DMS79 treated with DMSO at 0.1 percent for 48 hours (cell line): ENCODE data around the gene KEAP1.

Experiments
- DNase-seq: peaks from one replicate; lab custom pipeline; 2025; lab: John Stamatoyannopoulos, UW

KEAP1 gene

GRCh38 chr19:10523135-10523636 lies 20.0 kb upstream of the KEAP1 start:
- DNase-seq = no peak

GRCh38 chr19:10521461-10522171 lies 18.5 kb upstream of the KEAP1 start:
- DNase-seq = no peak

DNA sequence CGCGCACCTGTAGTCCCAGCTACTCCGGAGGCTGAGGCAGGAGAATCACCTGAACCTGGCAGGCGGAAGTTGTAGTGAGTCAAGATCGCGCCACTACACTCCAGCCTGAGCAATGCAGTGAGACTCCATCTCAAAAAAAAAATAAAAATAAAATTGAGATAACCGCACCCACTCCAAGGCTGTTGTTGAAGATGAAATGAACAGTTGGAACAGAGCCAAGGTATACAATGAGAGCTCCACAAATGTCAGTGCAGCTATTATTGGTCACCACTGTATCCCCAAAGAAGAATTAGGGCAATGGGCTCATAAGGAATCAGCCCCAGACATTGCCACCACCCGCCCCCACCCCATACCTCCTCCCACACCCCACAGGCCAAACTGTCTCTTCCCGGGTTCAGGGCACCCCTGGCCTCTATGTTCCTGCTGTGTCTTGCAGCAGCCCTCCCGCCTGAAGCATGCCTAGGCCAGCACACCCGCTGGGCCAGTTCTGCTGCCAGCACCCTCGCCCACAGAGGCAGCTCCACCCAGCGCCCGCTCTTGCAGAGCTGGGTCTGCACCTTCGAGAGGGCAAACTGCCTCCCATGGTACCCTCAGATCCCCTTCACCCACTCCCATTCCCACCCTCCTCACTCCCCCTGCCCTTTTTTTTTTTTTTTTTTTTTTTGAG lies 17.6 kb upstream of the KEAP1 start:
- no peak for DNase-seq

DNA sequence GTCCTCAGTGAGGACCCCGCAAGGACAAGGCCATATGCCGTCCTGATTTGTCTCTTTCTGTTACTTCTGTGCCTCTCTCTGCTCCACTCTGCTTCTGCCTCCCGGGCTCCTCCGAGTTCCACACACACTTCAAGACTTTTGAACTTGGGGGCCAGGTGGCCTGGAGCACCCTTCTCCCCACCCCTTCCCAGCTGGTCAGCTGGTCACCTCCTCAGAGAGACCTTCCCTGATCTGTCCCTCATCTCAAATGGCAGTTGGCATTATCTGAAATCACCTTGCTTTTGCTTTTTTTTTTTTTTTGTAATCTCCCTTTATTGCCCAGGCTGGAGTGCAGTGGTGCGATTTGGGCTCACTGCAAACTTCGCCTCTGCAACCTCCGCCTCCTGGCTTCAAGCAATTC lies 16.3 kb upstream of the KEAP1 start:
- no peak for DNase-seq

- no peak for DNase-seq
Measured at GRCh38 chr19:10518444-10519361, 15.5 kb upstream of the KEAP1 start.

DNA sequence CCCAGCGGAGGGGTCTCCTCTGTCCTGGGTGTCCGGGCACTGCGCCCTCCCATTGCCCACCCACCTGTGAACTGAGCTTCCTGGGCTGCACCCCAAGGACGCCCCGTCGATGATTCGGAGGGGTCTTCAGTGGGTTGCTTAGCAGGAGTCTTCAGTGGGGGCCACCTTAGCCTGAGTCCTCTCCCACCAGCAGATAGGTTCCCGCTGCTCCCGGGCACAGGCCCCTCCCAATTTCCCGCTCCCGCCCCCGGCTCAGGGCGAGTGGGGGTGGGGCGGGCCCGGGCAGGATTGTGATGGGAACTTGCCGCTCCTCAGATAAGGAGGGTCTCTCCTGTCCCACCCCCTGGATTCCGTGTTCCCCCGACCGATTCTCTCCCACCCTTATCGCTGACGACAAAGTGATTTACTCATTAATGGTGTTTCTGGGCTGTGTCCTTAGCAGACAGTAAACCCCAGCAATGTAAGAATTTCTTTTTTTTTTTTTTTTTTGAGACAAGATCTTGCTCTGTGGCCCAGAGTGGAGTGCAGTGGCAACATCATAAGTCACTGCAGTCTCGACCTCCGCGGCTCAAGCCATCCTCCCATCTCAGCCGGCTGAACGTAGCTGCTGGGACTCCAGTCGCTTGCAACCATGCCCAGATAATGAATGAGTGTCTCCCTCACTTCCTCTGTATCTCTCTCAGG lies 14.7 kb upstream of the KEAP1 start:
- DNase-seq = peak; percentile 41

DNA sequence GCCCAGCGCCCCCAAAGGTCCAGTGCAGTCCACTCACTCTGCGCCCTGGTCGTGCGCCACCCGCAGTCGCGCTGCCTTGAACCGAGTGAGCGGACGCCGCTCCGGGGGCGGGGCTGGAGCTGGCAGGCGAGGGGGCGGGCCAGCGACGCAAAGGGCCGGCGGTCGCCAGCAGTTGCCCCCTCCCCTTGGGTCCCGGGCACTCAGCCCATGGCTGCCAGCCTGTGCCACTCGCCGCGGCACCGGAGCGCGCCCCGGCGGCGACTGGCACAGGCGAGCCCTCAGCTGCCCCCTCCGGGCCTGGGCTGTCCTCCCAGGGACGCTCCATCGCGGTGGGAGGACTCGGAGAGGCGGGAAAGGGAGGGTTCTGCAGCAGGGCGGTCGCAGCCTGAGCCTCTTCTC lies 14.2 kb upstream of the KEAP1 start, which contains the start of gene S1PR5:
Gene S1PR5, minus strand, starts transcription at position 87 of the 399 bp plus-strand sequence. CDS start 2,436 bp downstream, outside the sequence.
- peak; percentile 38 for DNase-seq

GRCh38 chr19:10516671-10517286 lies 13.6 kb upstream of the KEAP1 start:
- DNase-seq = no peak

GRCh38 chr19:10516064-10516385 lies 12.9 kb upstream of the KEAP1 start:
- no peak for DNase-seq

DNA sequence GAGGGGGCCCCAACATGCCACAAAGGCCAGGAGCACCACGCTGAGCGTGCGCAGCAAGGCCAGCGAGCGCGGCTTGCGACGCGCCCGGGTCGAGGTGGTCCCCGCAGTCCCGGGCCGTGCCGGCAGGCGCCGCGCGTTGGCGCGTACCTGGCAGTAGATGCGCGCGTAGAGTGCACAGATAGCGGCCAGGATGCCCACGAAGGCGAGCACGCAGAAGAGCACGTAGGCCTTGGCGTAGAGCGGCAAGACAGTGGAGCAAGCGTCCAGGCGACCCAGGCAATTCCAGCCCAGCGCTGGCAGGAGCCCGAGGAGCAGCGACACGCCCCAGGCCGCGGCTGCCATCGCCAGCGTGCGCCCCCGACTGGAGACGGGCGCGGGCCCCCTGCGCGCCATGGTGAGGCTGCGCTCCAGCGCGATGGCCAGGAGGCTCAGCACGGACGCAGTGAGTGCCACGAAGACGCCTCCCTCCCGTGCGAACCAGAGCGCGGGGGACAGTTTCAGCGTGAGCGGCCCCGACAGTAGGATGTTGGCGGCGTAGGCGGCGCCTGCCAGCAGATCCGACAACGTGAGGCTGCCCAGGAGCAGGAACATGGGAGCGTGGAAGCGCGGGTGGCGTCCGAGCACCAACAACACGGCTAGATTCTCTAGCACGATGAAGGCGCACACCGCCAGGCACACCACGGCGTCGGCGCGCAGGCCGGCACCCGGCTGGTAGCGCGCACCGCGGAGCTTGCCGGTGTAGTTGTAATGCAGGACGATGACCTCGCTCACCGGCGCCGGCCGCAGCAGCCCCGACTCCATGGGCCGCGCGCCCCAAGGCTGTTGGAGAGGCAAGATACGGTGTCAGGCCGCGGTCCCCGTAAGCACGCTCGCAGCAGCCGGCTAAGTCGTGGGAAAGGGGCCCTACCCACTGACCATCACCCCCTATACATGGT lies 11.3 kb upstream of the KEAP1 start:
- no peak for DNase-seq

- DNase-seq = no peak
Measured at GRCh38 chr19:10513223-10513622, 10.1 kb upstream of the KEAP1 start.

DNA sequence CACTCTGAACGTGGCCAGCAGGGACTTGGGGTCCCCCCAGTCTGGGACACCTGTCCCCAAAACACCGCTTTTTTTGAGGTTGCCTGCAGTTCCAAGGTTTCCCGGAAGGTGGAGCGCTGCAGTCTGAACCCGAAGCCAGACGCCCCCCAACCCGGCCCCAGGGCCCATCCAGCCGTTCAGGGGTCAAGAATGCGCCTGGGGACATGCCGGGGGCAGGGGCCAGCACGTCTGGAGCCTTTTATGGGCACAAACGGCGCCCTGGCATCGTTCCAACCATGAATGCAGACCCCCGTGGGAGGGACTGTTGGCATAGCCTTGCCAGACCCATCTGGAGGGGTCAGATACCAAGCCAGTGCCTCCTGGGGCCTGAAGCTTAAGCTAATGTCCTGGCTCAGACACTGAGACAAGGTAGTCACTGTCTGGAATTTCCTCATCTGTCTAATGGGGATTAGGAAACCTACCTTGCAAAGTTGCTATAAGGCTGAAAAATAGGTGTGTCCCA lies 7.2 kb upstream of the KEAP1 start:
- no peak for DNase-seq

DNA sequence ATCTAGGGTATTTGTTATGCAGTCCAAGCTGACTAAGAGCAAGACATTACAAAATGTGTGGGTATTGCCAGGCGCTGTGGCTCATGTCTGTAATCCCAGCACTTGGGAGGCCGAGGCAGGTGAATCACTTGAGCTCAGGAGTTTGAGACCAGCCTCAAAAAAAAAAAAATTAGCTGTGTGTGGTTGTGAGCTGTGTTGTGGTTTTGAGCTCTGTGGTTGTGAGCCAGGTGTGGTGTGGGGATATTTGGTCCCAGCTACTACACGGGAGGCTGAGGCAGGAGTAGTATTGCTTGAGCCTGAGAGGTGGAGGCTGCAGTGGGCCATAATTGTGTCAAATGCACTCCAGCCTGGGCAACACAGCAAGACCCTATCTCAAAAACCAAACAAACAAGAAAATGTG lies 5.6 kb upstream of the KEAP1 start:
- DNase-seq = no peak

- no peak for DNase-seq
Measured at GRCh38 chr19:10508036-10508435, 4.9 kb upstream of the KEAP1 start.

DNA sequence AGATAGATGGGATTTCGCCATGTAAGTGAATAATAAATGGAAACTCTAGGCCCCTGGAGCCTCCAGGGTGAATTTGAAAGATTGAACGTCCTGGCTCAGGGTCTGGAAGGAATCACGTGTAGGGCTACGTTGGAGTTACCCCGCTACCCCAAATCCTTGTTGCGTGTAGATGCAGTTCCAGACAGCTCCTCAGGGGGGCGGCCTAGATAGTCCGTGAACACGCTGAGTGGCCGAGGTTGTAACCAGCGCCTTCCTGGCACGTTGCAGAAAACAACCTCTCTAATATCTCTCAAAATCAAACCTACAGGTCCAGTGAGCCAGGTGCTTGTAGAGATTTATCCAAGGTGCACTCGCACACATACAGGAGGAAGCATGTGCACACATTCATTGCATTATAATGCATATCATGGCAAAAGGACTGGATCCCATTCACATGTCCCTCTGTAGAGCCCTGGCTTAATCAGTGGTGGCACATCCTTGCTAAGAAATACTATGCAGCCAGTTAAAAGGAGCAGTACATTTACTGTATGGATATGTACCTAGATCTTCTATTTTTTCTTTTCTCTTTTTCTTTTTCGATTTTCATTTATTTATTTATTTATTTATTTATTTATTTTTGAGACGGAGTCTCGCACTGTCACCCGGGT lies 2.5 kb upstream of the KEAP1 start:
- no peak for DNase-seq

- DNase-seq = peak; percentile 90
Measured at GRCh38 chr19:10502524-10503001, 593 bp downstream of the KEAP1 start.

- DNase-seq = peak; percentile 88
Measured at GRCh38 chr19:10501971-10502523, 1.1 kb downstream of the KEAP1 start.

- DNase-seq = no peak
Measured at GRCh38 chr19:10500247-10500592, 2.9 kb downstream of the KEAP1 start.

DNA sequence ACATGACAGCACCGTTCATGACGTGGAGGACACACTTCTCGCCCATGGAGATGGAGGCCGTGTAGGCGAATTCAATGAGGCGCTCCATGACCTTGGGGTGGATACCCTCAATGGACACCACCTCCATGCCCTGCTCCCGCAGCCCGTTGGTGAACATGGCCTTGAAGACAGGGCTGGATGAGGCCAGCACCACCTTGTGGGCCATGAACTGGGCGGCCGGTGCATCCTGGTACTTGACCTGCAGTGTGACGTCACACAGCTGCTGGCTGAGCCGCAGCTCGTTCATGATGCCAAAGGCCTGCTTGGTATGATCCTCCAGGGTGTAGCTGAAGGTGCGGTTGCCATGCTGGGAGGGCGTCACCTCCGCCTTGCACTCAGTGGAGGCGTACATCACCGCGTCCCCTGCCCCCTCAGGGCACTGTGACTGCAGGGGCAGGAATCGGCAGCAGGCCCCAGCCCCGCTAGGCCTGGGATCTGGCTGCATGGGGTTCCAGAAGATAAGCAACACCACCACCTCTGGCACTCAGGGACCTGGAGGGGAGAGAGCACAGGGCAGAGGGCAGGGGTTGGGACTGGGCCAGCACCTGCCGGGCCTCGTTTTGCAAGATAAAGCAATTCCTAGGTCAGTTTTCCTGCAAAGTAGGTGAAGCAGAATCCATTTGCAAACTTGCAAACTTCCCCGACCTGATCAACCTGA lies 3.5 kb downstream of the KEAP1 start:
- no peak for DNase-seq
